Activated CD8-positive, alpha-beta memory T cell treated with anti-CD3 and anti-CD28 coated beads for 1 hour (primary cell): ENCODE data around the gene RFPL1.
"Not testable (repeated sequence)": the region's sequence is repeated elsewhere in the genome, so short reads cannot be mapped to it uniquely, and the experiment has no call there.

Source experiments
- DNase-seq, 2 donors: peaks; one replicate each; pipeline ENCODE4 v3.0.0-alpha.2; 2020; ENCODE audit warnings: low read depth in 1 of 2; ENCODE audit errors: extremely low read depth in 1 of 2

The RFPL1 gene

DNA sequence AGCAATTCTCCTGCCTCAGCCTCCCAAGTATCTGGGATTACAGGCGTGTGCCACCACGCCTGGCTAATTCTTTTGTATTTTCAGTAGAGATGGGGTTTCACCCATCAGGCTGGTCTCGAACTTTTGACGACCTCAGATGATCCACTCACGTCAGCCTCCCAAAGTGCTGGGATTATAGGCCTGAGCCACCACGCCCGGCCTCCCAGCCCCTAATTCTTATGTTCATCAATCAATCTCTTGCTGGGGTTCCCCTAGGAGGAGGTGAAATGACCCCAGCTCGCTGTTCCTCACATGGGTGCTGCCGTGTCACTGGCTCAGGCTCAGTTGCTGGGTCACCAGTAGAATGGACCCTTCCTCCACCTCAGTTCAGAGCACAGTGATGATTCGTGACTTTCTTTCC lies at the start of gene RFPL1:
RFPL1 (plus strand) TSS at position 301 of the 400 bp plus-strand sequence.
- not testable (repeated sequence) for DNase-seq

DNA sequence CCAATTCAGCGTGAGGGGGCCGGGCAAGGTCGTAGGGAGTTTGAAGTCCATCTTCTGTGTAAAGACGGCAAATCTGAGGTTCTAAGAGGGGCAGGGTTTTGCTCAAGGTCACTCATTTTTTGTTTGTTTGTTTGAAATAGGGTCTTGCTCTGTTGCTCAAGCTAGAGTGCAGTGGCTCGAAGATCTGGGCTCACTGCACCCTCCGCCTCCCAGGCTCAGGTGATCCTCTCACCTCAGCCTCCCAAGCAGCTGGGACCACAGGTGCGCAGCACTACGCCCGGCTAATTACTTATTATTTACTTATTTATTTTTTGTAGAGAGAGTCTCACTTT lies 49.7 kb upstream of the RFPL1 start:
- DNase-seq, result no peak

DNA sequence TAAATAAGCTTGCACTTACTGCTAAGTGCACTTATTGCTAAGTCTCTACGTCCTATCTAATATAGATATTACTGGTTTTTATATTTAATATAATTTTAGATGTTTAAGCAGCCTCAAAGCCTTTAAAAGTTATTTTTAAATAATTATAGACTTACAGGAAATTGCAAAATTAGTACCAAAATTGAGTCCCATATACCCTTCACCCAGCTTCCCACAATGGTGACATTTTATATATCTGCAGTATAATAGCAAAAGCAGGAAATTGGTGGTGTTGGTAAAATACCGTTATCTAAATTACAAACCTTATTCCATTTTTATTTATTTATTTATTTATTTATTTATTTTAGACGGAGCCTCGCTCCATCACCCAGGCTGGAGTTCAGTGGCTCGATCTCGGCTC lies 48.1 kb upstream of the RFPL1 start:
- no peak for DNase-seq

DNA sequence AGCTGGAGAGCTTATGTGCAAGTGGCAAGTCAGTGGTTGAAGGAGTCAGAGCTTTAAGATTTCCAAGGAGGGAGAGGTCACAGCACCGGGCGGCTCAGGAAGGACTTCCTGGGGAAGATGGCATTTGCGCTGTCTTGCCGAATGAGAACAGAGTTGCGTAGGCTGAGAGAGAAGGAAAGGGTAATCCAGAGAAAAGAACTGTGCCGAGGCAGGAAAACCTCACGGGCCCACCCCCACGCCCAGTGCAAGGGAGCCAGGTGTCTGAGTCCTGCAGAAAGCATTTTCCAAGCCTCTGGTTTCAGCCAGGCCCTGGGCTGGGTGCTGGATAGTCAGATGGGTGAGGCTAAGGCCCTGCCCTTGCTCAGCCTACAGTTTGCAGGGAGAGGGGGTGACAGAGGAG lies 46.8 kb upstream of the RFPL1 start:
- no peak for DNase-seq

DNA sequence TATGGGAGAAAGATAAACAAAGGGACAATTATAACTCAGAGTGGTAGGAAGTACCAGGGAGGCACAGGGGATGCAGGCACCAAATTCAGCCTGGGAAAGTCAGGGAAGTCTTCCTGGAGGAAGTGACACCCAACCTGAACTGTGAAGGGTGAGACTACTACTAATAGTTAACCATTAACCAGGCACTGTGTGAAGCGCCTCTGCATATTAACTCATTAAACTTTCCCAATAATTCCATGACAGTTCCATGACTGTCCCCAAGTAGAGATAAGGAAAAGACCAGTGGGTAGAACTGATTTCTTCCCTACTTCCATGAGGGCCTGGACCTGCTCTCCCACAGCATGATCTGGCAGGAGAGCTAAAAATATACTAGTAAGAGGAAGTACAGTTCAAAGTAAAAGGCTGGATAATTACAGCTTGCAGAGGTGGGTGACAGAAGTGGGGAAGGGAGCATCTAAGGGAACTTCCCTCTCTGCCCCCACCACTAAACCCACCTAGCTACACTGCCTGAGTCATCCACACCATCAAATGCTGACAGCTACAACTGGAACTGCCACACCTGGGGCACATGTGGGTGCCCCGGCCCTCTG lies 45.3 kb upstream of the RFPL1 start:
- no peak for DNase-seq

DNA sequence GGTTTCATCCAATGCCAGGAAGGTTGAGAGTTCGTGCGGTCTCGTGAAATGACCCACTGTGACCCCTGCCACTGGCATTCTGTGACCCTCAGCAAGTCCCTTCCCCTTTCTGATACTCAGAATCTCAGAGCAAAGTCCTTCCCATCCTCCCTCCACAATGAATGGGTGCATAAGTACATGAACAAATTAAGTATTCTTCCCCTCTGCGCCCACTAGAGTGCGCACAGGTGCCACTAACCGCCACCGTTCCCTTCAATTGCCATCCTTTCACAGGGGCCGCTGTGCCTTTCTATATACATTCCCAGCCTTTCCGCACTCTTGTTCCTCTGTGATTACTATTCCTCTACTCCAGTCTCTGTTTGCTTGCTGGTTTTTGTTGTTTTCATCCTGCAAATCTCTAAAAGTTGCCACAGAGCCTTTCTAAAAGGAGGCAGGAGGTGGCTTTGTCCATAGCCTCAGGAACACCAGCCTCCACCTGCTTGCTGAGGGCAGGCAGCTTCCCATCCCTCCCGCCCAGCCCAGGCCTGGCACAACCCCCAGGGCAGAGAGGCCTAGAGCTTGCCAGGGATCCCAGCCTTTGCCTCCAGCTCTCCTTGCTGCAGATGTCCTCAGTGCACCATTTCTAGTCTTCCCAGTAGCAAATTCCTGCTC lies 43.3 kb upstream of the RFPL1 start:
- DNase-seq, result peak in 1 of 2 donors; percentile 41

DNA sequence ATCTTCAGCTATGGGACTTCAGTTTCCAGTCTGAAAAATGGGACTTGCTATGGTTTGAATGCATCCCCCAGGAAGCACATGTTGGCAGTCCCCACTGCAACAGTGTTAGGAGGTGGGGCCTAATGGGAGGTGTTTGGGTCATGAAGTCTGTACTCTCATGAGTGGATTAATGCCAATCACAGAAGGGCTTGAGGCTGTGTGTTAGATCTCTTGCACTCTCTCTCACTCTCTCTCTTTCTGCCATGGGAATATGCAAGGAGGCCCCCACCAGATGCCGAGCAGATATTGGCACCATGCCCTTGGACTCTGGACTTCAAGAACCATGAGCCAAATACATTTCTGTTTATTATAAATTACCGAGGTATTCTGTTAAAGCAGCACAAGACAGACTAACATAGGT lies 42.3 kb upstream of the RFPL1 start:
- DNase-seq, result no peak

DNA sequence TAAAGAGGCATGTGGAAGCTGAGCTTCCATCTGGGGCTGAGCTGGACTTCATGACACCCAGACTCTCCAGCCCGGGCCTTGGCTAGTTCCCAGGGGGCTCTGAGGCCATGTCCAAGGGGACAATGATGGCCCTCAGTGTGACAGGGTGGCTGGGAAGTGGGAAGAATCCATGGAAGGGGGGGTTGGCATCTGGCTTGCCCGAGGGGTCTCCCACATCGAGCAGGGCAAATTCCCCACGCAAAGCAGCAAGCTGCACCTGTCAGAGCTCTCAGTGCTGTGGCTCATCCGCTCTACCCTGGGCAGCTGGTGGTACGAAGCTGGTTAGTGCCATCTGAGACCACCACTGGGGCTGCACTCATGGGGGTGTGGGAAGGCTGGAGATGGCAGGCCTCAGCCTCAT lies 40.6 kb upstream of the RFPL1 start:
- DNase-seq, result no peak

DNA sequence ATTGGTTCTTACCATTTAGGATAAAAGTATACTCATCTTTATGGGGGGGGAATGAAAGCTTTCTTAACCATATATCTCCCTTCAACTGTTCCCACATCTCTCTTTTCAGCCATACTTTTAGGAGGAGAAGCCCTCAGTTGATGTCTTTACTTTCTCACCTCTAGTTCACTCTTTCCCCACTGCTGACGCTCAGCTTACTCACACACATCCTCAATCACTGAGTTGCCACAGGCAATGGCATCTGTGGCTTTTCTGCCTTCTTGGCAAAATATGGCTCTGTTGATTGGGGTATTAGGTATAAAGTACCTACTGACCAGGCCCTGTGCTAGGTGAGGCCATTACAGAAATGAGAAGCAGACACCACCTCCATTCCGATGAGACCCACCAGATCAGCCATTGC lies 37.8 kb upstream of the RFPL1 start:
- DNase-seq, result no peak

DNA sequence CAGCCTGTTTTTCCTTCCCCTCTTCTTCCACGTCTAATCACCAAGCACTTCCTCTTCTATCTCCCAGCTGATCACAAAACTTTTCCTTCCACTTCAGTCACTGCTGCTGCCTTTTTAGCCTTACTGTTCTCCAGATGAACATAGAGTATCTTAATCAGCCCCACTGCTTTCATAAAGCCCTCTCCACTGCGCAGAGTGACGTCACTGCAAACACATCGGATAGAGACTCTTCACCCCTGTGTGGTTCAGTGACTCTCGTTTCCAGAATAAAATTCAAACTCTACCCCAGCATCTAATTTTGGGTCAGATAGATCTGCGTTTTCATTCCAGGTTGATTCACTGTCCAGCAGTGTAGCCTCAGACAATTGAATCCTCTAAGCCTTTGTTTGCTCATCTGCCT lies 36.8 kb upstream of the RFPL1 start:
- DNase-seq, result not testable (repeated sequence)

DNA sequence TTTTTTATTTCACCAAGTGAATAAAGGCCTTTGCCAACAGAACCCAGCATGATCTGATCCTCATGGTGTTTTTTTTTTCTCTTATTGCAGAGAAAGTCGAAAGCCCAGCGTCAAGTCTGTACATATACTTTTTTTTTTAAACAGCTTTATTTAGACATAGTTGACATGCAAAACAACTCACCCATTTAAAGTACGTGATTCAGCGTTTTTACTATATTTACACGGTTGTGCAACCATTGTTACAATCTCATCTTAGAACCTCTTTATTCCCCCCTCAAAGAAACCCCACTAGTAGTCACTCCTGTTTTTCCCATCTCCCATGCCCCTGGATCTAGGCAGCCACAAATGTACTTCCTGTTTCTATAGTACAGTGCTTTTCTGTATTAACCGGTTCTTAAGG lies 29.4 kb upstream of the RFPL1 start:
- no peak for DNase-seq

DNA sequence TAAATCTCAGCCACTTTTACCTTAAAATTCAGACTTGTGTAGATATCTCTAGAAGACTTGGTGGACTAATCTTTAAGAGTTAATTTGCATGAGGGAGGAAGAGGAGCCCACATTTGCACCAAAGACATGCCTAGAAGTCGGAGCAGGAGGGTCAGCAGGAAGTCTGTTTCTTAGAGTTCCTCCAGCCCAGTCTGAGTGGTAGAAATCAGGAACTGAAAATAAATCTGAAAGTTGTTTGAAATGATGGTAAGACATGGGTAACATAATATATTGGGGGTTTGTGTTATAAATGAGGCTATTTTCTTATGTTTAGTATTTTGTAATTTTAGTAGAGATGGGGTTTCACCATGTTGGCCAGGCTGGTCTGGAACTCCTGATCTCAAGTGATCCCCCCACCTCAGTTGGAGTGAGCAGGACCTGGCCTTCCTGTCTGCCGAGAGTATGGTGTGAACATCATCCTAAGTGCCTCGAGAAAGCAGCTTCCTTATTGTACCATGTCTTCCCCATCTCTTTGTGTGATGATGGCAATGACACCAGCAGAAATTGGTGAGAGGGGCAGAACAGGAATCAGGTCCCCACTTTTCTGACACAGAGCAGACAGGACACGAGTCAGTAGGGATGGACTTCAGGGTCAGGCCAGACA lies 26.7 kb upstream of the RFPL1 start:
- DNase-seq, result not testable (repeated sequence)

DNA sequence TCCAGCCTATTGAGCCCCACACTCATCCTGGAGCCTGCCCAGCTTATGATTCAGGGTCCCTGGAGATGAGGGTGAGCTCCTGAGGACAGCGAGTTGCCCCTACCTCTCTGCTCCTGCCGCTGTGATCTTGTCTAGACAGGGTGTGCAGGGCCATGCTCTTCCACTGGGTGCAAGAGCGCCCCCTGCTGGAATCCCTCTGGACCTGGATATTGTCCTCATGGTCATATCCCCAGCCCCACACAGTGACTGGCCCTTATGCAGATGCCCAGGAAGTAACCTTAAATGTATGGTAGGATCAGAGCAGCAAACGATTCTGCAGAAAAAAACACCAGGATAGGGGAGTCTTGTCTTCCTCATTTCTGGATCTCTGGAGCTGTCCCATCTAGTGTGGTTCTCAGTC lies 25.6 kb upstream of the RFPL1 start:
- DNase-seq, result not testable (repeated sequence)

DNA sequence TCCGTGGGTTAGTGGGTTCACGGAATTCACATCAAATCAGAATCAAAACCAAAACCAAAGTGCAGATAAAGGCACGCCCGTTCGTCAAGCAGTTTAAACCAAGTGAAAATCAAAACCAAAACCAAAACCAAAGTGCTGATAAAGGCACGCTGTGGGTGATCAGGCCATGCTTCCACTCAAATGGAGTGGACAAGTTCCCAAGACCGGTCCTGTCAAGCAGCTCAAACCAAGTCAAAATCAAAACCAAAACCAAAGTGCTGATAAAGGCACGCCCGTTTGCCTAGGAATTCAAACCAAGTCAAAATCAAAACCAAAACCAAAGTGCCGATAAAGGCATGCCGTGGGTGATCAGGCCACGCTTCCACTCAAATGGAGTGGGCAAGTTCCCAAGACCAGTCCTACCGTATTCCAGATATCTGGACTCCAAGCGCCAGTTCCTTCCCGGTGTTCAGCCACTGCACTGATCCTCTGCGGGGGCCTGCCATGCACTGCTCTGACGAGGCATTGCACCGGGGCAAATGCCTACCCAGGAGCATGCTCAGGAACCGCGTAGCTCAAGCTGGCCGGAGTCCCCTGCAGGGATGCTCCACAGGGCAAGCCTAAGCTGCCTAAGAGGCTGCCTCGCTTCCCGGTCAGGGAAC lies 23.3 kb upstream of the RFPL1 start:
- DNase-seq, result peak in 1 of 2 donors; percentile 20

DNA sequence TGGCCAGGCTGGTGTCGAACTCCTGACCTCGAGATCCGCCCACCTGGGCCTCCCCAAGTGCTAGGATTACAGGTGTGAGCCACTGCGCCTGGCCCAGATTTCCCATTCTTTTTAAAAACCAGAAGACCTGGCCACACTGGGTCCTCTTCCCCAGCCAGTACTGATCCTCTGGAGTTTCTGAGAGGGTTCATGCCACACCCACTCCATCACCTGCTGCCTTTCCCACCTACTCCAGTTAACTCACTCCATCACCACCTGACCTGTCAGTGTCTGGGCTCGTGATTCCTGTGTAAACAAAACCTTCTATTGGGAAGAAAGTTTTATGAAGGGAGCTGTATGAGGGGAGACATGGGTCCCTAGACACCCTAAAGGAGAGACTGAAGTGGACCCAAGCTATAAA lies 19.7 kb upstream of the RFPL1 start:
- DNase-seq, result not testable (repeated sequence)

DNA sequence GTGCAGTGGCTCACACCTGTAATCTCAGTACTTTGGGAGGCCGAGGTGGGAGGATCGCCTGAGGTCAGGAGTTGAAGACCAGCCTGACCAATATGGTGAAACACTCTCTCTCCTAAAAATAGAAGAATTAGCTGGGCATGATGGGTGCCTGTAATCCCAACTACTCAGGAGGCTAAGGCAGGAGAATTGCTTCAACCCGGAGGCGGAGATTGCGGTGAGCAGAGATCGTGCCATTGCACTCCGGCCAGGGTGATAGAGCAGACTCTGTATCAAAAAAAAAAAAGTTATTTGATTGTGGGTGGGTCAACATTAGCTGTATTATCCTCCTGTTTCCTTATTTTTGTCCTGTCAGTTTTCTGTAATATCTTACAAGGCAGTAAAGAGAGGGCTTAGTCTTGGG lies 11.9 kb upstream of the RFPL1 start:
- DNase-seq, result no peak

DNA sequence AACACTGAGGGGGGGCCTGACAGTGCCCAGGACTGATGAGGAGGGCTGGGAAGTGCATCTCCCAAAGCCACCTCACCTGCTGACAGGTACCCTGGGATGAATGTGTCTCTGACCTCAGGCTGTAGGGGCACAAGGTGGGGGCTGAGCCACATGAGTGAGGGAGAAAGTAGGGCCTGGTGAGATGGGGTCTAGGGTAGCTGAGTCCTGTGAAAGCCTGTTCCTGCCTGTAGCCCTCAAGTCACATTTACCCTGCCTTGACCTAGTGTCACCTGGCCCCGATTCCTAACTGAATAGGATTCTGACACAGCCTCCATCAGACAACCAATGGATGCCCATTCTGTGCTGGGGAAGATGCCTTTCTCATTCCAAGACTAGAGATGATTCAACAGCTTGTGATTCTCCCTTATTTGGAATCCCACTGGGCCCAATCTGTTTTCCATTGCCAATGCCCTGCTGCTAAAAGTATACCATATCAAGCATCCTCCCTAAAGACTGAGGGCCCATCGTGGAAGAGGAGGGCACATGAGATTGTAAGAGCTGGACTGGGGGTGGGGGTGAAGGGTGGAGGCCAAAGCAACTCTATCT lies 11.1 kb upstream of the RFPL1 start:
- no peak for DNase-seq

DNA sequence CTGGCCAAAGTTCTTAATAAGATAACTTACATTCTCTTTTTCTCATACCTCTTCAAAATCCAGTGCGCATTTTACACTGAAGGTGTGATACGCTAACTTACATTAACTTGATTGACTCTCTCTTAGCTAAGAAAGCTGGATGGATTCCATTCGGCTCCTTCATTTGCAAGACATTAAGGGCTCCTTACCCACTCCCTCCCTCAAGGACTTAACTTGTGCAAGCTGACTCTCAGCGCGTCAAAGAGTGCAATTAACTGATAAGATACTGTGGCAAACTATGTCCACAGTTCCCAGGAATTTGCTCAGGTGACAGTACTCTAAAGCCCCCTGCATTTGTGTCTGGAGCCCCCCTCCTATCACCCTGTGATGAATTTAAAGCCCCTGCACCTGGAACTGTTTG lies 6.4 kb upstream of the RFPL1 start:
- no peak for DNase-seq

DNA sequence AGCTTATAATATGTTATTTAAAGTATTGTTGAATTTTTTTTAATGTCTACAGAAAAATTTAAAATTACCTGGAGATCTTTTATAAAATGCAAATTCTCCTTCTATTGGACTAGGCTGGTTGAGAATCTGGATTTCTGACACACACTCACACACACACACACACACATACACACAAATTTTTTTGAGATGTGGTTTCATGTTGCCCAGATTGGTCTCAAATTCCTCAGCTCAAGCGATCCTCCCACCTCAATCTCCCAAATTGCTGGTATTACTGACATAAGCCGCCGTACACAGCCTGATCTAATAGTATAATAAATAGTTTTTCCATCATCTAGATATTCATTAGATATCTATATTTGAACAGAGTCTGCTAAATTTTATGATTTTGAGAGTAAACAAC lies 4.5 kb upstream of the RFPL1 start:
- DNase-seq, result no peak

DNA sequence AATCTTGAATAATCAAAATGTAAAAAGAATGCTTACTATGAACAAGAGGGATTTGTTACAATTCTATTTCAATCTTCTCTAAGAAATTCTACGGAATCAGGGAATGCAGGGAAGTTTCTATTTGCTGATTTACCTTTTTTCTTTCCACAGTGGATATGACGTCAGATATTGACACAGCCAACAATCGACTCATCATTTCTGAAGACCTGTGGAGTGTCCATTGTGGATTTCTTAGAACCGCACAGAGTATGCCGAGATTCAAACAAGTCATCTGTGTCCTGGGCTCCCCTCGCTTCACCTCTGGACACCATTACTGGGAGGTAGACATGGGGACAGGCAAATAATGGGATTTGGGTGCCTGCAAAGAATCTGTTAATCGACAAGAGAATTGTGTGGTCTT lies 4.1 kb upstream of the RFPL1 start:
- no peak for DNase-seq

DNA sequence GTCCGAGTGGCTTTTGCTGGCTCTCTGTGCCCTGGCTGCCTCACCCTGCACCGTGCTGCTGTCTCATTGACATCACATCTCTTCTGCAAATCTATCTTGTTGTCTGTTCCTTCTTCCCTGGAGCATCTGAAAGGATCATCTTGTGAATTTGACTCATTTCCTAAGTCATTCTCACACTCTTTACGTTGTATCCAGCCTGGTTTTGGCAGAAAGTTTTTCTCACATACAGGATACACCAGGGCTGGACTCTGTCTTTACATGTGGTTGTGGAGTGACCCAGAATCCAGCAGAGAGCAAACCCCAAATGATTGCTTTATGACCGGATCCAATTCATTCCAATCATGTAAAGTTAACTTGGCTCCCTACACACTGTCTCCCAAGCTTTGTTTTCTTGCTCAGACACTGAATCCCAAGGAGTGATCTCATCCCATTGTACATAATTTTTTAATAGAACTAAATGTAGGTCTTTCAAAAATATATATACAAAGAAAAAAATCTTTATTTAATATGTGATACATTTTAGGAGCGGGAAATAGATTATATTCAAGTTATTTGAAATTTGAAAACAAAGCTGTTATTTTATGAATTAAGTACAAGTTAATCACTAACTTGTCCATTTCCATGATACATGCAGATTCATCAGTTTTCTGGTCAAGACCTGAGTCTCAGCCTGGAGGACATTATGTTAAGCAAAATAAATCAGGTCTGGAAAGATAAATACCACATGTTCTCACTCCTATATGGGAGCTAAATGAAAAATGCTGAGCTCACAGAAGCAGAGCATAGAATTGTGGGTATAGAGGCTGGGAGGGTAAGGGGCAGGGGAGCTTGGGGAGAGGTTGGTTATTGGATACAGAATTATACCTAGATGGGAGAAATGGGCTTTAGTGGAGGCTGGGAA lies 2.9 kb upstream of the RFPL1 start:
- no peak for DNase-seq
